GM23248 (cell line): Measurements from ENCODE around the gene CNTLN. TPM values are rescaled to one million over a fixed set of nuclear protein-coding genes. Genes with fewer than 3 reads are reported as not detected.

Experiments used
- DNase-seq: peaks from one replicate; pipeline ENCODE4 v3.0.0-alpha.2; 2015
- H2AFZ ChIP-seq: fragments of 200-600 bp; sonication (generic); 2 replicates; pipeline ENCODE4 v1.6.1; 2016; ENCODE audit warnings: antibody characterized with exemption
- H3F3A ChIP-seq: fragments of 200-600 bp; sonication (generic); 2 replicates; pipeline ENCODE4 v1.6.1; 2016; ENCODE audit warnings: mild to moderate bottlenecking, antibody characterized with exemption, mixed run types; ENCODE audit not compliant: insufficient read depth
- H3K27ac ChIP-seq: fragments of 200-600 bp; sonication (generic); 2 replicates; pipeline ENCODE4 v1.5.1; 2016; ENCODE audit warnings: mild to moderate bottlenecking
- H3K27me3 ChIP-seq: fragments of 200-600 bp; sonication (generic); replicated peaks from 2 replicates; pipeline ENCODE4 v1.6.1; 2016; ENCODE audit warnings: mild to moderate bottlenecking; ENCODE audit not compliant: insufficient read depth
- H3K36me3 ChIP-seq: fragments of 200-600 bp; sonication (generic); 2 replicates; pipeline ENCODE4 v1.6.1; 2016; ENCODE audit warnings: low read depth, mild to moderate bottlenecking
- H3K4me1 ChIP-seq: fragments of 200-600 bp; sonication (generic); 2 replicates; pipeline ENCODE4 v1.6.1; 2016; ENCODE audit warnings: mild to moderate bottlenecking; ENCODE audit not compliant: insufficient read depth
- H3K4me2 ChIP-seq: fragments of 200-600 bp; sonication (generic); one replicate; pipeline ENCODE4 v1.6.1; 2016; ENCODE audit warnings: mild to moderate bottlenecking; ENCODE audit not compliant: unreplicated experiment
- H3K4me3 ChIP-seq: fragments of 200-600 bp; sonication (generic); 2 replicates; pipeline ENCODE4 v1.5.1; 2016; ENCODE audit warnings: mild to moderate bottlenecking
- H3K79me2 ChIP-seq: fragments of 200-600 bp; sonication (generic); 2 replicates; pipeline ENCODE4 v1.6.1; 2016; ENCODE audit warnings: mild to moderate bottlenecking; ENCODE audit not compliant: insufficient read depth
- H3K9ac ChIP-seq: fragments of 200-600 bp; sonication (generic); 2 replicates; pipeline ENCODE4 v1.6.1; 2016; ENCODE audit warnings: mild to moderate bottlenecking
- H3K9me2 ChIP-seq: fragments of 200-600 bp; sonication (generic); 2 replicates; pipeline ENCODE4 v1.6.1; 2016; ENCODE audit warnings: mixed run types, mild to moderate bottlenecking, moderate library complexity; ENCODE audit not compliant: insufficient read depth
- H3K9me3 ChIP-seq: fragments of 200-600 bp; sonication (generic); one replicate; pipeline ENCODE4 v1.6.1; 2017; ENCODE audit warnings: low read depth
- H4K20me1 ChIP-seq: fragments of 200-600 bp; sonication (generic); 2 replicates; pipeline ENCODE4 v1.6.0; 2016; ENCODE audit not compliant: insufficient read depth
- EZH2 ChIP-seq: fragments of 200-600 bp; sonication (generic); IDR thresholded peaks from 2 replicates; pipeline ENCODE4 v1.6.1; 2018; ENCODE audit warnings: antibody characterized with exemption, mild to moderate bottlenecking; ENCODE audit not compliant: insufficient read depth, poor library complexity, severe bottlenecking
- EZH2phosphoT487 ChIP-seq: fragments of 200-600 bp; sonication (generic); IDR thresholded peaks from 2 replicates; pipeline ENCODE4 v1.6.1; 2018; ENCODE audit warnings: antibody characterized with exemption, moderate library complexity, mild to moderate bottlenecking, low read depth; ENCODE audit not compliant: insufficient read depth
- WGBS, 2 experiments: methylation state at CpG; one replicate each; pipeline ENCODE4 v1.1.6; 2015 to 2017; ENCODE audit warnings: low lambda C conversion rate in 2 of 2, low coverage in 1 of 2; ENCODE audit errors: missing lambda C conversion rate in 2 of 2; 5-methylcytosine and 5-hydroxymethylcytosine counted together
- in situ Hi-C: fragments of 300-500 bp; cut with MboI; formaldehyde crosslinking; loops from 2 replicates; pipeline ENCODE4 v1.15.0; 2020
- polyA plus RNA-seq: library from polyadenylated mRNA; unstranded; fragments of >200 nt; fragmentation: Nextera tagmentation; extraction: Ambion mirVana; gene quantifications from 2 replicates; pipeline ENCODE4 v1.2.1, GENCODE V29; 2016
- total RNA-seq: library from RNA; depleted of rRNA; stranded (reverse); fragments of >200 nt; shearing (Covaris generic); gene quantifications from 2 replicates; pipeline ENCODE4 v1.2.3, GENCODE V29; 2014

CNTLN gene
- total and polyA plus RNA-seq, 2 experiments from 2014 or later: 4.8 to 7.2 TPM

DNA sequence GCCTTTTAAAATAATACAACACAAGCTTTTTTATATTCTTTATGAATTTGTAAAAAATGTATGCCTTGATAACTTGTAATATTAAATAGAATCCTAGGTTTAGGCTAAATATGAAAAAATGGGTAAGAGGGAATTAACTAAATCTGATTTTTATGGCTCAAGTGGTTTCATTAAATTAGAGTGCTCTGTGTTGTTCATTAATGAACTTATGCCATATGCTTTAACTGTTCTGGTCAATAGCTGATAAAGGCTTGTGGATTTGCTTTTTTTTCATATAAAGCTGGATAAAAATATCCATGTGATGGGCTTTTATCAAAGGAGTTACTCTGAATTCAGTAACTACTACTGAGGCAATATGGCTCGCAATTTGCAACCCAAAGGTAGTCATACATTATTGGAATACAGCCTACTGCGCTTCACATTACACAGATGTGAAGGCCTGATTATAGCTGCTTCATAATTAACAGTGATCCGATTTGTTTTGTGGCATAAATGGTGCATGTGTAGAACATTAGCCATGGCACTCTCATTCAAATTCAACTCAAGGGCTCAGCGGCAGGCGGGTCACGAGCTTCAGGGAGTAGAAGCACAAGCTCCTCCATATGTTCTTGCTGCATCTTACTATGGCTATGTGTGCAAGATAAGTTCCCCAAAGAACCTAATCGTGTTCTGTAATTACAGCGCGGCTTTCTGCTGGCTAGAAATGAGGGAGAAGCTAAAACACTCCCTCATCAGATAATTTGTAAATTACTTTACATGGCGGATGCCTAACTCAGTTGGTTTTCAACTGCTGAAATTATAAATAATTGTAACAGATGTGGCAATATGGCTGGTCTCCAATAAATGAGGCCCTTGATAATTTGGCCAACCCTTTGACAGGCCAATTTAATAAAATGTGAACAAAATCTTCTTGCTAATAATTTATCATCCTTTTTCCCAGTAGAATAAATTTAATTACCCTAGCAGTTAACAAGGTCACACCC is 188.3 kb downstream of the CNTLN start:
- Histone ChIP-seq H3K4me1 (peaks cover 6% of the 10 kb centered on the region; the same call in 1 of the 2 replicates), H4K20me1 (no peaks in the 10 kb centered on the region), H3K9me3 (no peaks in the 10 kb centered on the region), H3K36me3 (no peaks in the 10 kb centered on the region; the same call in 1 of the 2 replicates), H3K9ac (no peak overlapping the region), H3K9me2 (no peaks in the 10 kb centered on the region), H3K27me3 (no peaks in the 10 kb centered on the region), H3K27ac (no peak overlapping the region), H3F3A (no peaks in the 10 kb centered on the region), H3K79me2 (no peaks in the 10 kb centered on the region), H3K4me2 (no peak overlapping the region), H3K4me3 (no peak overlapping the region), H2AFZ (no peak overlapping the region)
- WGBS, 2 experiments: 98% methylated on average over 10 of the region's 10 CpGs
- in situ Hi-C loops: no loop called here
- no peak for DNase-seq
- no peak for TF ChIP-seq EZH2phosphoT487
- TF ChIP-seq EZH2: no peak

DNA sequence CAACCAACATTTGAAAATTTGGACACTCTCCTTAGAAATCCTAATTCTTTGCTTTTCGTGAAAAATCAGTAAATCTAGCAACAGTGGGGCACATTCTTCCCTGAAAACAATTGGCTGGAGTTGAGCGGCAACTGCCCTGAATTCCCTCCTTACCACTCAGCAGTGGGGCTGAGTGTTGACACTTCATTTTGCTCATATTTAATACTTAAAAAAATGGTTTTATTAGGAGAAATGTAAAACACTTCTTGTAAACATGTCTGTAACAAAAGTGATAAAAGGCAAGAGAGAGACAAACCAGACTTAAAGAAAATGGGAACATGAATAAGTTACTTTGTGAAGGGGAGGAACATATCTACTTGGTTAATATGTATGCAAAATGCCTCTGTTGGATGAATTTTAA is 193.5 kb downstream of the CNTLN start:
- no peaks in the 10 kb centered on the region for H3K4me1 ChIP-seq
- H3K9ac ChIP-seq: no peak overlapping the region
- H3K4me3 ChIP-seq: no peak overlapping the region
- H3F3A ChIP-seq: no peaks in the 10 kb centered on the region
- WGBS, 2 experiments: 98 to 100% methylated on average over 2 of the region's 2 CpGs
- no peak overlapping the region for H3K27ac ChIP-seq
- no peak overlapping the region for H2AFZ ChIP-seq
- H3K79me2 ChIP-seq: no peaks in the 10 kb centered on the region
- H3K36me3 ChIP-seq: no peaks in the 10 kb centered on the region; the same call in none of the 2 replicates
- no peaks in the 10 kb centered on the region for H3K9me2 ChIP-seq
- H3K27me3 ChIP-seq: no peaks in the 10 kb centered on the region
- no peak overlapping the region for H3K4me2 ChIP-seq
- no peaks in the 10 kb centered on the region for H4K20me1 ChIP-seq
- no peak for DNase-seq
- no peak for TF ChIP-seq EZH2
- TF ChIP-seq EZH2phosphoT487: no peak
- in situ Hi-C loops: no loop called here
- H3K9me3 ChIP-seq: no peaks in the 10 kb centered on the region

GRCh38 chr9:17330097-17330496 is 195.3 kb downstream of the CNTLN start:
- Histone ChIP-seq H4K20me1 (no peaks in the 10 kb centered on the region), H3F3A (no peaks in the 10 kb centered on the region), H3K4me2 (no peak overlapping the region), H3K36me3 (no peaks in the 10 kb centered on the region; the same call in none of the 2 replicates), H3K9me2 (no peaks in the 10 kb centered on the region), H3K27ac (no peak overlapping the region), H3K4me1 (no peaks in the 10 kb centered on the region), H3K27me3 (no peaks in the 10 kb centered on the region), H3K4me3 (no peak overlapping the region), H3K79me2 (no peaks in the 10 kb centered on the region), H2AFZ (no peak overlapping the region), H3K9ac (no peak overlapping the region), H3K9me3 (no peaks in the 10 kb centered on the region)
- in situ Hi-C loops: no loop called here
- peak; percentile 11 for DNase-seq
- TF ChIP-seq EZH2 (no peak), EZH2phosphoT487 (no peak)

DNA sequence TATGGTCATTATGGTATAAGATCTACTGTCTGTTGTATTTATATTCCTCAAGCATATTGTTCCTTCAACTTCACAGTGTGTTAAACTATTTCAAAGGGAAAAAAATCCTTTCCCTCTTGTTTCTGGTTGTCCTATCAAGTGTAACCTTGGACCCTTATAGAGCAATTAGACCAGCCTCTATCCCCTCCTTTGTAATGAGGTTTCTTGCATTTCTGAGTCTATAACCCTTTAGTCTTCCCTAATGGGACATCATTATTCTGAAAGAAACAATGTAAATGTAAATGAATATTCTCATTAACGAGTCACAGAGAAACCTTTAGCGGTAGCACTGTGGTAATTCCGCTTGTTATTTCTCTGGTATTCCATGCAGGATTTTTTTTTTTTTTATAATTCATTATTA is 197.3 kb downstream of the CNTLN start:
- Histone ChIP-seq H3F3A (no peaks in the 10 kb centered on the region), H3K9ac (no peak overlapping the region), H3K27me3 (no peaks in the 10 kb centered on the region), H3K27ac (no peak overlapping the region), H3K4me1 (no peaks in the 10 kb centered on the region), H3K4me3 (no peak overlapping the region), H3K9me2 (no peaks in the 10 kb centered on the region), H2AFZ (no peak overlapping the region), H3K9me3 (no peaks in the 10 kb centered on the region), H3K4me2 (no peak overlapping the region), H3K36me3 (no peaks in the 10 kb centered on the region; the same call in none of the 2 replicates), H4K20me1 (no peaks in the 10 kb centered on the region), H3K79me2 (no peaks in the 10 kb centered on the region)
- 82 to 91% methylated on average over 3 of the region's 3 CpGs for WGBS, 2 experiments
- DNase-seq: no peak
- in situ Hi-C loops: no loop called here
- TF ChIP-seq EZH2phosphoT487 (no peak), EZH2 (no peak)
